ENCODE results near the gene ANTKMT.

- TF ChIP-seq TAF1 (IDR thresholded peaks at IDR 0.05; ENCODE audit: borderline replicate concordance, insufficient read depth, low read length) (no peak), REST (IDR thresholded peaks at IDR 0.05; ENCODE audit: insufficient read depth in 1 of 2, low read depth in 2 of 2, low read length in 2 of 2) (no peak)
Measured at GRCh38 chr16:746637-747036, 25.7 kb downstream of the ANTKMT start.
